ENCODE measurements around the gene R3HDM2. TPM values are rescaled to one million over a fixed set of nuclear protein-coding genes. Genes with fewer than 3 reads are reported as not detected.

Gene R3HDM2
- total and polyA plus RNA-seq, 2 of the 13 experiments (the other 11 are each of a cell fraction or from before 2014, with no cell fraction given) = 11.1 to 23.5 TPM

DNA sequence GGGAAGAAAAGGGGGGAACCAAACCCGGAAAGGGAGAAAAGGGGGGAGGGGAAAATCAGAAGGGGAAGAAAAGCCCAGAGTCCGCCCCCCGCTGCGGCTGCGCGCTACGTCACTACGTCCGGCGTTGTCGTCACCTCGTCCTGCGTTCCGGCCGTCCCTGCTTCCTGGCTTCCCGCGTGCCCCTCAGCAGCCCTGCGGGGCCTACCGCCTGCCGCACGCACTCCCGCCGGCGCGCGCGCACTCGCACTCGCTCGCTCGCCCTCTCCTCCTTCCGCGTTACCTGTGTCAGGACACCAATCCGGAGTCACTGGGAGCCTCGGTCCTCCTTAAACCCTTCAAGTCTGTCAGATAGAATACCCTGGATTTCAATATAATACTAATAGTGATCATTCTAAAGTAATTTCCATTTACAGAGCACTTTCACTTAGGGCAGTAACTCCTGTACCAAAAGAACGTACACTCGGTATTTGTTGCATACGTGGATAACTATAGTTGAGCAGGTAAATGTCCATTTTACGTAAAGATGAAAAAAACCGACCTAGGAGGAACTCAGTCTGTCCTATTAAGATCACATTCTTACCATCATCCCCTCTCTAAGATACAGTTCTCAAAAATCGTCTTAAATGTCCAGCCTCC lies at the start of gene R3HDM2 (continued):
- TF ChIP-seq, protein P1, sequence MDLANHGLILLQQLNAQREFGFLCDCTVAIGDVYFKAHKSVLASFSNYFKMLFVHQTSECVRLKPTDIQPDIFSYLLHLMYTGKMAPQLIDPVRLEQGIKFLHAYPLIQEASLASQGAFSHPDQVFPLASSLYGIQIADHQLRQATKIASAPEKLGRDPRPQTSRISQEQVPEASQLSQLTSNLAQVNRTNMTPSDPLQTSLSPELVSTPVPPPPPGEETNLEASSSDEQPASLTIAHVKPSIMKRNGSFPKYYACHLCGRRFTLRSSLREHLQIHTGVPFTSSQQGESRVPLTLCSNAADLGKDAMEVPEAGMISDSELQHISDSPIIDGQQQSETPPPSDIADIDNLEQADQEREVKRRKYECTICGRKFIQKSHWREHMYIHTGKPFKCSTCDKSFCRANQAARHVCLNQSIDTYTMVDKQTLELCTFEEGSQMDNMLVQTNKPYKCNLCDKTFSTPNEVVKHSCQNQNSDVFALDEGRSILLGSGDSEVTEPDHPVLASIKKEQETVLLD (CRISPR knock-in tag; IDR thresholded peaks at IDR 0.05; ENCODE audit: low read depth) = peak; percentile 69; the same call in 1 of the 2 replicates
- TF ChIP-seq ZNF674 (CRISPR knock-in tag; IDR thresholded peaks at IDR 0.05; ENCODE audit: low read depth) = no peak
- TF ChIP-seq U2AF1 (optimal IDR thresholded peaks at IDR 0.05; ENCODE audit: low read depth, low read length) = no peak
- TF ChIP-seq RBM22 (optimal IDR thresholded peaks at IDR 0.05; ENCODE audit: low read length) = no peak
- TF ChIP-seq ZSCAN22 (CRISPR knock-in tag; IDR thresholded peaks at IDR 0.05) = no peak
- peak; percentile 88 for TF ChIP-seq SALL1 (CRISPR knock-in tag; IDR thresholded peaks at IDR 0.05)
- TF ChIP-seq, protein P2, sequence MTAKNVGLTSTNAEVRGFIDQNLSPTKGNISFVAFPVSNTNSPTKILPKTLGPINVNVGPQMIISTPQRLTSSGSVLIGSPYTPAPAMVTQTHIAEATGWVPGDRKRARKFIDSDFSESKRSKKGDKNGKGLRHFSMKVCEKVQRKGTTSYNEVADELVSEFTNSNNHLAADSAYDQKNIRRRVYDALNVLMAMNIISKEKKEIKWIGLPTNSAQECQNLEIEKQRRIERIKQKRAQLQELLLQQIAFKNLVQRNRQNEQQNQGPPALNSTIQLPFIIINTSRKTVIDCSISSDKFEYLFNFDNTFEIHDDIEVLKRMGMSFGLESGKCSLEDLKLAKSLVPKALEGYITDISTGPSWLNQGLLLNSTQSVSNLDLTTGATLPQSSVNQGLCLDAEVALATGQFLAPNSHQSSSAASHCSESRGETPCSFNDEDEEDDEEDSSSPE (CRISPR knock-in tag; IDR thresholded peaks at IDR 0.05) = peak; percentile 94
- TF ChIP-seq NAIF1 (CRISPR knock-in tag; IDR thresholded peaks at IDR 0.05; ENCODE audit: borderline replicate concordance) = peak; percentile 35; the same call in 1 of the 2 replicates
- TF ChIP-seq, protein P3, sequence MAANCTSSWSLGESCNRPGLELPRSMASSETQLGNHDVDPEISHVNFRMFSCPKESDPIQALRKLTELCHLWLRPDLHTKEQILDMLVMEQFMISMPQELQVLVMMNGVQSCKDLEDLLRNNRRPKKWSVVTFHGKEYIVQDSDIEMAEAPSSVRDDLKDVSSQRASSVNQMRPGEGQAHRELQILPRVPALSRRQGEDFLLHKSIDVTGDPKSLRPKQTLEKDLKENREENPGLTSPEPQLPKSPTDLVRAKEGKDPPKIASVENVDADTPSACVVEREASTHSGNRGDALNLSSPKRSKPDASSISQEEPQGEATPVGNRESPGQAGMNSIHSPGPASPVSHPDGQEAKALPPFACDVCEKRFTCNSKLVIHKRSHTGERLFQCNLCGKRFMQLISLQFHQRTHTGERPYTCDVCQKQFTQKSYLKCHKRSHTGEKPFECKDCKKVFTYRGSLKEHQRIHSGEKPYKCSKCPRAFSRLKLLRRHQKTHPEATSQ (CRISPR knock-in tag; IDR thresholded peaks at IDR 0.05; ENCODE audit: borderline replicate concordance) = no peak
- peak; percentile 90 for TF ChIP-seq KDM2A (CRISPR knock-in tag; IDR thresholded peaks at IDR 0.05; ENCODE audit: borderline replicate concordance, low read depth)
- TF ChIP-seq REXO4 (CRISPR knock-in tag; IDR thresholded peaks at IDR 0.05; ENCODE audit: borderline replicate concordance) = no peak
- peak; percentile 72; the same call in 1 of the 2 replicates for TF ChIP-seq ZFP41 (CRISPR knock-in tag; IDR thresholded peaks at IDR 0.05; ENCODE audit: borderline replicate concordance)
- no peak for TF ChIP-seq FOXA1 (IDR thresholded peaks at IDR 0.05)
- TF ChIP-seq FOXA1 (CRISPR knock-in tag; IDR thresholded peaks at IDR 0.05) = no peak; the same call in 1 of the 2 replicates
- TF ChIP-seq REL (CRISPR knock-in tag; conservative IDR thresholded peaks at IDR 0.05) = no peak
- TF ChIP-seq ZNF232 (CRISPR knock-in tag; IDR thresholded peaks at IDR 0.05; ENCODE audit: borderline replicate concordance) = peak; percentile 89; the same call in 1 of the 2 replicates
- TF ChIP-seq GTF2F1 (IDR thresholded peaks at IDR 0.05; ENCODE audit: low read length) = 0 out of 2 replicates have a peak, but pooled peaks have one; percentile 44
- TF ChIP-seq ADNP (CRISPR knock-in tag; IDR thresholded peaks at IDR 0.05) = no peak
- TF ChIP-seq ZNF546 (CRISPR knock-in tag; conservative IDR thresholded peaks at IDR 0.05) = no peak
- TF ChIP-seq, protein P4, sequence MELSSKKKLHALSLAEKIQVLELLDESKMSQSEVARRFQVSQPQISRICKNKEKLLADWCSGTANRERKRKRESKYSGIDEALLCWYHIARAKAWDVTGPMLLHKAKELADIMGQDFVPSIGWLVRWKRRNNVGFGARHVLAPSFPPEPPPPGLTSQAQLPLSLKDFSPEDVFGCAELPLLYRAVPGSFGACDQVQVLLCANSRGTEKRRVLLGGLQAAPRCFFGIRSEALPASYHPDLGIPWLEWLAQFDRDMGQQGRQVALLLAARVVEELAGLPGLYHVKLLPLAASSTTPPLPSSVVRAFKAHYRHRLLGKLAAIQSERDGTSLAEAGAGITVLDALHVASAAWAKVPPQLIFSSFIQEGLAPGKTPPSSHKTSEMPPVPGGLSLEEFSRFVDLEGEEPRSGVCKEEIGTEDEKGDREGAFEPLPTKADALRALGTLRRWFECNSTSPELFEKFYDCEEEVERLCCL (CRISPR knock-in tag; IDR thresholded peaks at IDR 0.05; ENCODE audit: borderline replicate concordance) = 0 out of 2 replicates have a peak, but pooled peaks have one; percentile 38
- TF ChIP-seq CBX1 (IDR thresholded peaks at IDR 0.05; ENCODE audit: low read depth) = no peak
- TF ChIP-seq ZNF296 (CRISPR knock-in tag; conservative IDR thresholded peaks at IDR 0.05) = no peak
- TF ChIP-seq GABPB1 (CRISPR knock-in tag; IDR thresholded peaks at IDR 0.05) = peak; percentile 90
- TF ChIP-seq, protein P5, sequence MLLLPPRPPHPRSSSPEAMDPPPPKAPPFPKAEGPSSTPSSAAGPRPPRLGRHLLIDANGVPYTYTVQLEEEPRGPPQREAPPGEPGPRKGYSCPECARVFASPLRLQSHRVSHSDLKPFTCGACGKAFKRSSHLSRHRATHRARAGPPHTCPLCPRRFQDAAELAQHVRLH (CRISPR knock-in tag; IDR thresholded peaks at IDR 0.05; ENCODE audit: borderline replicate concordance, low read depth) = peak; percentile 85; the same call in 1 of the 2 replicates
- peak; percentile 28; the same call in 1 of the 2 replicates for TF ChIP-seq ZNF780A (CRISPR knock-in tag; IDR thresholded peaks at IDR 0.05)
- no peak for TF ChIP-seq ZNF383 (CRISPR knock-in tag; IDR thresholded peaks at IDR 0.05; ENCODE audit: borderline replicate concordance)
